Osteoblast (primary cell): ENCODE data around the gene DUSP9. TPM values are rescaled to one million over a fixed set of nuclear protein-coding genes. Genes with fewer than 3 reads are reported as not detected.
A peak's percentile ranks its signal among the peaks of the same experiment; 100 is the strongest.

Experiments
- DNase-seq: peaks from one replicate; pipeline ENCODE4 v3.0.0; 2011; ENCODE audit warnings: low spot score, mixed read lengths; ENCODE audit not compliant: insufficient read length; ENCODE audit errors: missing footprints
- H2AFZ ChIP-seq: 2 replicates; pipeline ENCODE4 v1.6.0; 2011; ENCODE audit warnings: mild to moderate bottlenecking, low read length
- H3K27ac ChIP-seq: 2 replicates; pipeline ENCODE4 v1.5.1; 2011; ENCODE audit warnings: mild to moderate bottlenecking, low read depth, low read length, moderate library complexity
- H3K27me3 ChIP-seq: 2 replicates; pipeline ENCODE4 v1.6.0; 2012; ENCODE audit warnings: mild to moderate bottlenecking, control low read depth, inconsistent platforms, low read length, moderate library complexity; ENCODE audit not compliant: insufficient read depth
- H3K36me3 ChIP-seq: 2 replicates; pipeline ENCODE4 v1.5.1; 2011; ENCODE audit warnings: mild to moderate bottlenecking, low read length, control low read depth, moderate library complexity; ENCODE audit not compliant: insufficient read depth
- H3K4me1 ChIP-seq: 2 replicates; pipeline ENCODE4 v1.5.1; 2011; ENCODE audit warnings: mild to moderate bottlenecking, low read length, control low read depth, moderate library complexity; ENCODE audit not compliant: insufficient read depth
- H3K4me2 ChIP-seq: 2 replicates; pipeline ENCODE4 v1.6.0; 2011; ENCODE audit warnings: mild to moderate bottlenecking, low read length; ENCODE audit not compliant: insufficient read depth
- H3K4me3 ChIP-seq: fragments of 200-600 bp; sonication (generic); 3 replicates; pipeline ENCODE4 v1.5.1; 2012; ENCODE audit warnings: mild to moderate bottlenecking, low read length, inconsistent platforms; ENCODE audit not compliant: insufficient read depth
- H3K79me2 ChIP-seq: 2 replicates; pipeline ENCODE4 v1.6.0; 2012; ENCODE audit warnings: mild to moderate bottlenecking, low read length, control low read depth, inconsistent platforms; ENCODE audit not compliant: insufficient read depth
- H3K9me3 ChIP-seq: 2 replicates; pipeline ENCODE4 v1.5.1; 2011; ENCODE audit warnings: low read depth, low read length, control low read depth
- H4K20me1 ChIP-seq: 2 replicates; pipeline ENCODE4 v1.6.0; 2012; ENCODE audit warnings: mild to moderate bottlenecking, low read length, control low read depth; ENCODE audit not compliant: insufficient read depth
- total RNA-seq: library from RNA; depleted of rRNA; stranded (reverse); fragments of >200 nt; gene quantifications from 2 replicates; pipeline ENCODE4 v1.2.3, GENCODE V29; 2012
- TF ChIP-seq, protein P1 (sequence below): IDR thresholded peaks from 2 replicates; pipeline ENCODE4 v1.5.1; 2011; ENCODE audit warnings: mild to moderate bottlenecking, low read depth, low read length, moderate library complexity; ENCODE audit errors: extremely low read depth

DUSP9 gene
- total RNA-seq, 1 donor = under 0.01 TPM

DNA sequence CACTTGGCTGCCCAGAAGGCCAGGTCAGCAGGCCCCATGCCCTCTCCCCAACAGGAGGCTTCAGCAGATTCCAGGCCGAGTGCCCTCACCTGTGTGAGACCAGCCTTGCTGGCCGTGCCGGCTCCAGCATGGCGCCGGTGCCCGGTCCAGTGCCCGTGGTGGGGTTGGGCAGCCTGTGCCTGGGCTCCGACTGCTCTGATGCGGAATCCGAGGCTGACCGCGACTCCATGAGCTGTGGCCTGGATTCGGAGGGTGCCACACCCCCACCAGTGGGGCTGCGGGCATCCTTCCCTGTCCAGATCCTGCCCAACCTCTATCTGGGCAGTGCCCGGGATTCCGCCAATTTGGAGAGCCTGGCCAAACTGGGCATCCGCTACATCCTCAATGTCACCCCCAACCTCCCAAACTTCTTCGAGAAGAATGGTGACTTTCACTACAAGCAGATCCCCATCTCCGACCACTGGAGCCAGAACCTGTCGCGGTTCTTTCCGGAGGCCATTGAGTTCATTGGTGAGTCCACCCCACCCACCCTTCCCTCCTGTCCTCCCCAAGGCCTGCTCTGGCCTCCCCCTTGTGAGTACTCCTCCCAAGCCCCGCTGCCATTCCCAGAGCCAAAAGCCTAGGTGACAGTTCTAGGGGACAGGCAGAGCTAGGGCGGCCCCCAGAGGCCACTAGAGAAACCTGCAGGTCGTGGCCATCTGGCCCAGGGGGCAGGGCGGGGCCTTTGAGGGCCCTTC lies 2.3 kb downstream of the DUSP9 start:
- Histone ChIP-seq H3K4me3 (no peak overlapping the region), H3K79me2 (no peaks in the 10 kb centered on the region), H3K36me3 (no peaks in the 10 kb centered on the region), H2AFZ (no peak overlapping the region), H3K27me3 (peaks cover 25% of the 10 kb centered on the region), H3K4me2 (no peak overlapping the region), H4K20me1 (no peaks in the 10 kb centered on the region), H3K27ac (no peak overlapping the region), H3K4me1 (no peaks in the 10 kb centered on the region), H3K9me3 (no peaks in the 10 kb centered on the region)
- TF ChIP-seq, protein P1, sequence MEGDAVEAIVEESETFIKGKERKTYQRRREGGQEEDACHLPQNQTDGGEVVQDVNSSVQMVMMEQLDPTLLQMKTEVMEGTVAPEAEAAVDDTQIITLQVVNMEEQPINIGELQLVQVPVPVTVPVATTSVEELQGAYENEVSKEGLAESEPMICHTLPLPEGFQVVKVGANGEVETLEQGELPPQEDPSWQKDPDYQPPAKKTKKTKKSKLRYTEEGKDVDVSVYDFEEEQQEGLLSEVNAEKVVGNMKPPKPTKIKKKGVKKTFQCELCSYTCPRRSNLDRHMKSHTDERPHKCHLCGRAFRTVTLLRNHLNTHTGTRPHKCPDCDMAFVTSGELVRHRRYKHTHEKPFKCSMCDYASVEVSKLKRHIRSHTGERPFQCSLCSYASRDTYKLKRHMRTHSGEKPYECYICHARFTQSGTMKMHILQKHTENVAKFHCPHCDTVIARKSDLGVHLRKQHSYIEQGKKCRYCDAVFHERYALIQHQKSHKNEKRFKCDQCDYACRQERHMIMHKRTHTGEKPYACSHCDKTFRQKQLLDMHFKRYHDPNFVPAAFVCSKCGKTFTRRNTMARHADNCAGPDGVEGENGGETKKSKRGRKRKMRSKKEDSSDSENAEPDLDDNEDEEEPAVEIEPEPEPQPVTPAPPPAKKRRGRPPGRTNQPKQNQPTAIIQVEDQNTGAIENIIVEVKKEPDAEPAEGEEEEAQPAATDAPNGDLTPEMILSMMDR = peak; percentile 14
- DNase-seq = peak; percentile 95

DNA sequence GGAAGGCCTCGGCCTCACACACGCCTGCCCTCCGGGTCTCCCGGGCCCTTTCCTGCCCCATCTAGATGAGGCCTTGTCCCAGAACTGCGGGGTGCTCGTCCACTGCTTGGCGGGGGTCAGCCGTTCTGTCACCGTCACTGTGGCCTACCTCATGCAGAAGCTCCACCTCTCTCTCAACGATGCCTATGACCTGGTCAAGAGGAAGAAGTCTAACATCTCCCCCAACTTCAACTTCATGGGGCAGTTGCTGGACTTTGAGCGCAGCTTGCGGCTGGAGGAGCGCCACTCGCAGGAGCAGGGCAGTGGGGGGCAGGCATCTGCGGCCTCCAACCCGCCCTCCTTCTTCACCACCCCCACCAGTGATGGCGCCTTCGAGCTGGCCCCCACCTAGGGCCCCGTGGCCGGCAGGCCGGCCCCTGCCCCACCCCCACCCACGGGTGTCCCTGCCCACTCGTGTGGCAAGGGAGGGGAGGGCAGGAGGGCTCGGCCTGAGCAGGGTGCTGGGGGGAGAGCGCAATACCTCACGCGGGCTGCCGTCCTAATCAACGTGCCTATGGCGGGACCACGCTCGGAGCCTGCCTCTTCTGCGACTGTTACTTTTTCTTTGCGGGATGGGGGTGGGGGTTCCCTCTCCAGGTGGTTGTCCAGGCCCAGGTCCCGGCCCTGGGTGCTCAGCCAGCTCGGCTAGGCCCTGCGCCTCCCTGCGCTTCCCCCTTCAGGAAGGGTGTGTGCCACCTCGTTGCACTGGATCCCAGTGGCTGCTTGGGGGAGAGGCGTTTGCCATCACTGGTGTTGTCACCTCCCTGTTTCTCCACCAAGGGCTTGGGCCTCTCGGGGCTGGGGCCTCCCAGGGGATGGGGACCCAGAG lies 3.1 kb downstream of the DUSP9 start:
- Histone ChIP-seq H3K4me2 (no peak overlapping the region), H4K20me1 (no peaks in the 10 kb centered on the region), H2AFZ (no peak overlapping the region), H3K4me3 (no peak overlapping the region), H3K36me3 (no peaks in the 10 kb centered on the region), H3K9me3 (no peaks in the 10 kb centered on the region), H3K27ac (no peak overlapping the region), H3K4me1 (no peaks in the 10 kb centered on the region), H3K27me3 (peaks cover 22% of the 10 kb centered on the region), H3K79me2 (no peaks in the 10 kb centered on the region)
- TF ChIP-seq, protein P1 = no peak
- DNase-seq = peak; percentile 80

DNA sequence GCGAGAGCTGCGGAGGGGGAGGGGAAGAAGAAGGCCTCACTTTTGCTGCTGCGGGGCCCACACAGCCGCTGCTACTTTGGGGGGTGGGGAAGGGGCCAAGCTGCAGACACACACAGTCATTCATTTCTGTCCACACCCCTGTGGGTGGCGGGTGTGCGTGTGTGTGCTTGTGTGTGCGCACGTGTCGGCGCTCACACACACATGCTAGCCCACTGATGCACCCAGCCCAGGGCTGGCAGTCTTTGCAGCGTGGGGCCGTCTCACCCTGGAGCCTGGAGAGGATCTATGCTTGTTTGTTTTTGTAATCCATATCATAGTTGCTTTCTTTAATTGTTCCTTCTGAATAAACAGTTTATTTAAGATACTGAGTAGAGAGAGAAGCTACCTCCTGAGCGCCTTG lies 4.0 kb downstream of the DUSP9 start:
- Histone ChIP-seq H3K9me3 (no peaks in the 10 kb centered on the region), H3K4me1 (no peaks in the 10 kb centered on the region), H2AFZ (no peak overlapping the region), H3K27me3 (peaks cover 15% of the 10 kb centered on the region), H3K36me3 (no peaks in the 10 kb centered on the region), H3K79me2 (no peaks in the 10 kb centered on the region), H3K4me2 (no peak overlapping the region), H3K4me3 (no peak overlapping the region), H4K20me1 (no peaks in the 10 kb centered on the region), H3K27ac (no peak overlapping the region)
- TF ChIP-seq, protein P1 = no peak
- peak; percentile 56 for DNase-seq

DNA sequence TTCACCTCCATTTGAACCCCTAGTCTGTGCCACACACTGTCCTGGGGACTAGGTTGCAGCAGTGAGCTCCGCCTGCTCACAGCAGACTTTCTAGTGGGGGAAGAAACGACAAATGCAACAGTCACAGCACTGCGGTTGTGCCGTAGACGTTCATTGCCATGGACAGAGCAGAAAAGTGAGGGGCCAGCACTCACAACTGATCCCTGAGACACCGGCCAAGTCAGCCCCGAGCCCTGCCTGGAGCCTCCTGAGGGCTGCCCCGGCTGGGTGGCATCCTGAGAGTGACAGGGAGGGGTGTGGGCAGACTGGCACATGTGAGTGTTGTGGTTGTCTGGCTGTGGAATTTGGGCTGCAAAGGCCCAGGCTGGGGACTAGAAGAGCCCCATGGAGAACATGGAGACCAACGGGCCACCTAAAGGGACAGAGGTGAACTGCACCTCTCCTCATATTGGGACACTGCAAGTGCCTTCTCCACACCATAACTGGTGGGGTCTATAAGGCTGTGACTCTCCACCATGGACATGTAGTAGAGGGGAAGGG lies 4.6 kb downstream of the DUSP9 start:
- H3K9me3 ChIP-seq = no peaks in the 10 kb centered on the region
- H3K36me3 ChIP-seq = no peaks in the 10 kb centered on the region
- DNase-seq = peak; percentile 89
- H4K20me1 ChIP-seq = no peaks in the 10 kb centered on the region
- no peak overlapping the region for H3K27ac ChIP-seq
- H3K79me2 ChIP-seq = no peaks in the 10 kb centered on the region
- no peak overlapping the region for H3K4me2 ChIP-seq
- H3K4me1 ChIP-seq = no peaks in the 10 kb centered on the region
- TF ChIP-seq, protein P1 = peak; percentile 22
- H2AFZ ChIP-seq = no peak overlapping the region
- H3K4me3 ChIP-seq = no peak overlapping the region
- H3K27me3 ChIP-seq = peaks cover 8% of the 10 kb centered on the region
